HG03520 (cell line): ENCODE measurements around the gene DMBT1.

Experiments used
- ATAC-seq: cut with Tn5 transposase; IDR thresholded peaks from one replicate; pipeline ENCODE4 v1.9.1; 2021; ENCODE audit warnings: mild to moderate bottlenecking, moderate library complexity; ENCODE audit not compliant: unreplicated experiment

DMBT1 gene

GRCh38 chr10:122548407-122549085, 12.0 kb upstream of the DMBT1 start:
- ATAC-seq, result no peak

GRCh38 chr10:122549636-122550035, 10.9 kb upstream of the DMBT1 start:
- no peak for ATAC-seq

- no peak for ATAC-seq
Observed at GRCh38 chr10:122550427-122550826, 10.1 kb upstream of the DMBT1 start.

- ATAC-seq, result no peak
Observed at GRCh38 chr10:122550983-122551382, 9.6 kb upstream of the DMBT1 start.

- ATAC-seq, result no peak
Observed at GRCh38 chr10:122551450-122551849, 9.1 kb upstream of the DMBT1 start.

GRCh38 chr10:122553341-122553740, 7.2 kb upstream of the DMBT1 start:
- ATAC-seq, result no peak

GRCh38 chr10:122554131-122555036, 6.2 kb upstream of the DMBT1 start:
- no peak for ATAC-seq

GRCh38 chr10:122555442-122555841, 5.1 kb upstream of the DMBT1 start:
- no peak for ATAC-seq

- no peak for ATAC-seq
Observed at GRCh38 chr10:122557516-122557915, 3.0 kb upstream of the DMBT1 start.

- no peak for ATAC-seq
Observed at GRCh38 chr10:122558452-122558851, 2.1 kb upstream of the DMBT1 start.

GRCh38 chr10:122559228-122559627, 1.3 kb upstream of the DMBT1 start:
- no peak for ATAC-seq

- no peak for ATAC-seq
Observed at GRCh38 chr10:122561212-122561611, 658 bp downstream of the DMBT1 start.

GRCh38 chr10:122561792-122562191, 1.2 kb downstream of the DMBT1 start:
- no peak for ATAC-seq

GRCh38 chr10:122564980-122565379, 4.4 kb downstream of the DMBT1 start:
- no peak for ATAC-seq

GRCh38 chr10:122565766-122566206, 5.2 kb downstream of the DMBT1 start:
- no peak for ATAC-seq

- no peak for ATAC-seq
Observed at GRCh38 chr10:122566632-122567031, 6.1 kb downstream of the DMBT1 start.

GRCh38 chr10:122567056-122567660, 6.6 kb downstream of the DMBT1 start:
- no peak for ATAC-seq

- ATAC-seq, result no peak
Observed at GRCh38 chr10:122568551-122568950, 8.0 kb downstream of the DMBT1 start.

- no peak for ATAC-seq
Observed at GRCh38 chr10:122570920-122571319, 10.4 kb downstream of the DMBT1 start.

- ATAC-seq, result no peak
Observed at GRCh38 chr10:122571892-122572291, 11.3 kb downstream of the DMBT1 start.

- no peak for ATAC-seq
Observed at GRCh38 chr10:122575776-122576175, 15.2 kb downstream of the DMBT1 start.

GRCh38 chr10:122576291-122576690, 15.7 kb downstream of the DMBT1 start:
- no peak for ATAC-seq
